ENCODE results near the gene TYW5. TPM values are rescaled to one million over a fixed set of nuclear protein-coding genes. Genes with fewer than 3 reads are reported as not detected.

TYW5 gene
- polyA plus RNA-seq, 3 donors = 1.5 to 3.5 (median 1.6) TPM

GRCh38 chr2:199991691-199992090, 36.4 kb upstream of the TYW5 start:
- no peaks in the 10 kb centered on the region for H3K27me3 ChIP-seq (ENCODE audit: control insufficient read depth in 2 of 2, insufficient read depth in 2 of 2, low read length in 2 of 2)
- no peak overlapping the region for H3K27ac ChIP-seq (ENCODE audit: low read depth in 1 of 2, low read length in 2 of 2)
- H4K20me1 ChIP-seq (ENCODE audit: insufficient read depth, low read length) = no peaks in the 10 kb centered on the region
- H3K9me3 ChIP-seq (replicated peaks in 1 of 2; ENCODE audit: control insufficient read depth in 1 of 2, insufficient read depth in 1 of 2, low read length in 2 of 2) = no peaks in the 10 kb centered on the region
- no peak overlapping the region for H2AFZ ChIP-seq (ENCODE audit: insufficient read depth, low read depth, low read length, poor library complexity, severe bottlenecking)
- Mint-ChIP-seq H3K27ac (no peak overlapping the region), H3K9me3 (no peaks in the 10 kb centered on the region), H3K4me1 (peaks cover 3% of the 10 kb centered on the region), H3K4me3 (no peak overlapping the region), H3K27me3 (ENCODE audit: low read depth in 3 of 3) (no peaks in the 10 kb centered on the region), H3K36me3 (no peaks in the 10 kb centered on the region)
- H3K79me2 ChIP-seq (ENCODE audit: insufficient read depth, low read length) = no peaks in the 10 kb centered on the region
- H3K4me1 ChIP-seq (ENCODE audit: control insufficient read depth in 1 of 2, insufficient read depth in 2 of 2, low read length in 2 of 2) = no peaks in the 10 kb centered on the region
- no peak for TF ChIP-seq CTCF (IDR thresholded peaks at IDR 0.05)
- no peak overlapping the region for H3K9ac ChIP-seq (ENCODE audit: insufficient read depth, low read length, poor library complexity, severe bottlenecking)
- H3K4me2 ChIP-seq (replicated peaks; ENCODE audit: extremely low read depth, low read length, poor library complexity, severe bottlenecking) = no peak overlapping the region
- no peak for DNase-seq
- intact Hi-C loops (cut with micrococcal nuclease) = no loop called here
- no peaks in the 10 kb centered on the region for H3K36me3 ChIP-seq (replicated peaks in 1 of 2; ENCODE audit: control insufficient read depth in 1 of 2, insufficient read depth in 2 of 2, low read length in 2 of 2)
- WGBS (ENCODE audit: insufficient coverage) = no CpG with 5 or more reads among the region's 2 CpGs
- H3K4me3 ChIP-seq (replicated peaks in 1 of 3; ENCODE audit: low read depth in 2 of 3, low read length in 3 of 3) = no peak overlapping the region

GRCh38 chr2:199989822-199990221, 34.5 kb upstream of the TYW5 start:
- no peak overlapping the region for H3K27ac Mint-ChIP-seq
- Histone ChIP-seq H4K20me1 (ENCODE audit: insufficient read depth, low read length) (no peaks in the 10 kb centered on the region), H3K9me3 (replicated peaks in 1 of 2; ENCODE audit: control insufficient read depth in 1 of 2, insufficient read depth in 1 of 2, low read length in 2 of 2) (no peaks in the 10 kb centered on the region), H3K9ac (ENCODE audit: insufficient read depth, low read length, poor library complexity, severe bottlenecking) (no peak overlapping the region), H3K27ac (ENCODE audit: low read depth in 1 of 2, low read length in 2 of 2) (no peak overlapping the region), H2AFZ (ENCODE audit: insufficient read depth, low read depth, low read length, poor library complexity, severe bottlenecking) (no peak overlapping the region), H3K4me1 (ENCODE audit: control insufficient read depth in 1 of 2, insufficient read depth in 2 of 2, low read length in 2 of 2) (no peaks in the 10 kb centered on the region), H3K27me3 (ENCODE audit: control insufficient read depth in 2 of 2, insufficient read depth in 2 of 2, low read length in 2 of 2) (no peaks in the 10 kb centered on the region), H3K79me2 (ENCODE audit: insufficient read depth, low read length) (no peaks in the 10 kb centered on the region), H3K4me2 (replicated peaks; ENCODE audit: extremely low read depth, low read length, poor library complexity, severe bottlenecking) (no peak overlapping the region), H3K4me3 (replicated peaks in 1 of 3; ENCODE audit: low read depth in 2 of 3, low read length in 3 of 3) (no peak overlapping the region), H3K36me3 (replicated peaks in 1 of 2; ENCODE audit: control insufficient read depth in 1 of 2, insufficient read depth in 2 of 2, low read length in 2 of 2) (no peaks in the 10 kb centered on the region)
- H3K36me3 Mint-ChIP-seq = no peaks in the 10 kb centered on the region
- intact Hi-C loops (cut with micrococcal nuclease) = loop anchor here in 1 of 2 donors (10.0 kb wide), 1 partner anchor 715 kb away; no protein-coding TSS in a partner anchor
- peaks cover 0 to 6% (median 0%) of the 10 kb centered on the region in 7 donors for H3K9me3 Mint-ChIP-seq
- no peaks in the 10 kb centered on the region for H3K27me3 Mint-ChIP-seq (ENCODE audit: low read depth in 3 of 3)
- H3K4me1 Mint-ChIP-seq = peaks cover 2% of the 10 kb centered on the region
- no peak for DNase-seq
- 100% methylated on average over 2 of the region's 5 CpGs for WGBS (ENCODE audit: insufficient coverage)
- H3K4me3 Mint-ChIP-seq = no peak overlapping the region
- no peak for TF ChIP-seq CTCF (IDR thresholded peaks at IDR 0.05)

Measured in CD14-positive monocyte (primary cell).